Measurements from ENCODE around the gene SNX12.

The SNX12 gene

GRCh38 chrX:71098302-71098701, 30.2 kb upstream of the SNX12 start (continued):
- TF ChIP-seq, protein P1, sequence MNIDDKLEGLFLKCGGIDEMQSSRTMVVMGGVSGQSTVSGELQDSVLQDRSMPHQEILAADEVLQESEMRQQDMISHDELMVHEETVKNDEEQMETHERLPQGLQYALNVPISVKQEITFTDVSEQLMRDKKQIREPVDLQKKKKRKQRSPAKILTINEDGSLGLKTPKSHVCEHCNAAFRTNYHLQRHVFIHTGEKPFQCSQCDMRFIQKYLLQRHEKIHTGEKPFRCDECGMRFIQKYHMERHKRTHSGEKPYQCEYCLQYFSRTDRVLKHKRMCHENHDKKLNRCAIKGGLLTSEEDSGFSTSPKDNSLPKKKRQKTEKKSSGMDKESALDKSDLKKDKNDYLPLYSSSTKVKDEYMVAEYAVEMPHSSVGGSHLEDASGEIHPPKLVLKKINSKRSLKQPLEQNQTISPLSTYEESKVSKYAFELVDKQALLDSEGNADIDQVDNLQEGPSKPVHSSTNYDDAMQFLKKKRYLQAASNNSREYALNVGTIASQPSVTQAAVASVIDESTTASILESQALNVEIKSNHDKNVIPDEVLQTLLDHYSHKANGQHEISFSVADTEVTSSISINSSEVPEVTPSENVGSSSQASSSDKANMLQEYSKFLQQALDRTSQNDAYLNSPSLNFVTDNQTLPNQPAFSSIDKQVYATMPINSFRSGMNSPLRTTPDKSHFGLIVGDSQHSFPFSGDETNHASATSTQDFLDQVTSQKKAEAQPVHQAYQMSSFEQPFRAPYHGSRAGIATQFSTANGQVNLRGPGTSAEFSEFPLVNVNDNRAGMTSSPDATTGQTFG (tag by site-specific recombination; IDR thresholded peaks at IDR 0.05; ENCODE audit: borderline replicate concordance) = no peak
- TF ChIP-seq ZNF521 (tag by site-specific recombination; IDR thresholded peaks at IDR 0.05) (no peak), ZNF792 (tag by site-specific recombination; IDR thresholded peaks at IDR 0.05) (no peak), SP2 (tag by site-specific recombination; IDR thresholded peaks at IDR 0.05) (peak; percentile 49), TRIM28 (IDR thresholded peaks at IDR 0.05; ENCODE audit: borderline replicate concordance, low read length) (peak; percentile 30; the same call in 1 of the 2 replicates), ZFP69B (tag by site-specific recombination; IDR thresholded peaks at IDR 0.05) (no peak)
- TF ChIP-seq, protein P2, sequence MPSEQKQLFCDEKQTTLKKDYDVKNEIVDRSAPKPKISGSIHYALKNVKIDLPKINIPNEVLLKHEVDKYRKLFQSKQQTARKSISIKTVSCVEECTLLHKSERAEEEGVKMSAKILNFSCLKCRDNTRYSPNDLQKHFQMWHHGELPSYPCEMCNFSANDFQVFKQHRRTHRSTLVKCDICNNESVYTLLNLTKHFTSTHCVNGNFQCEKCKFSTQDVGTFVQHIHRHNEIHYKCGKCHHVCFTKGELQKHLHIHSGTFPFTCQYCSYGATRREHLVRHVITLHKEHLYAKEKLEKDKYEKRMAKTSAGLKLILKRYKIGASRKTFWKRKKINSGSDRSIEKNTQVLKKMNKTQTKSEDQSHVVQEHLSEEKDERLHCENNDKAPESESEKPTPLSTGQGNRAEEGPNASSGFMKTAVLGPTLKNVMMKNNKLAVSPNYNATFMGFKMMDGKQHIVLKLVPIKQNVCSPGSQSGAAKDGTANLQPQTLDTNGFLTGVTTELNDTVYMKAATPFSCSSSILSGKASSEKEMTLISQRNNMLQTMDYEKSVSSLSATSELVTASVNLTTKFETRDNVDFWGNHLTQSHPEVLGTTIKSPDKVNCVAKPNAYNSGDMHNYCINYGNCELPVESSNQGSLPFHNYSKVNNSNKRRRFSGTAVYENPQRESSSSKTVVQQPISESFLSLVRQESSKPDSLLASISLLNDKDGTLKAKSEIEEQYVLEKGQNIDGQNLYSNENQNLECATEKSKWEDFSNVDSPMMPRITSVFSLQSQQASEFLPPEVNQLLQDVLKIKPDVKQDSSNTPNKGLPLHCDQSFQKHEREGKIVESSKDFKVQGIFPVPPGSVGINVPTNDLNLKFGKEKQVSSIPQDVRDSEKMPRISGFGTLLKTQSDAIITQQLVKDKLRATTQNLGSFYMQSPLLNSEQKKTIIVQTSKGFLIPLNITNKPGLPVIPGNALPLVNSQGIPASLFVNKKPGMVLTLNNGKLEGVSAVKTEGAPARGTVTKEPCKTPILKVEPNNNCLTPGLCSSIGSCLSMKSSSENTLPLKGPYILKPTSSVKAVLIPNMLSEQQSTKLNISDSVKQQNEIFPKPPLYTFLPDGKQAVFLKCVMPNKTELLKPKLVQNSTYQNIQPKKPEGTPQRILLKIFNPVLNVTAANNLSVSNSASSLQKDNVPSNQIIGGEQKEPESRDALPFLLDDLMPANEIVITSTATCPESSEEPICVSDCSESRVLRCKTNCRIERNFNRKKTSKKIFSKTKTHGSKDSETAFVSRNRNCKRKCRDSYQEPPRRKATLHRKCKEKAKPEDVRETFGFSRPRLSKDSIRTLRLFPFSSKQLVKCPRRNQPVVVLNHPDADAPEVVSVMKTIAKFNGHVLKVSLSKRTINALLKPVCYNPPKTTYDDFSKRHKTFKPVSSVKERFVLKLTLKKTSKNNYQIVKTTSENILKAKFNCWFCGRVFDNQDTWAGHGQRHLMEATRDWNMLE (tag by site-specific recombination; conservative IDR thresholded peaks at IDR 0.05; ENCODE audit: low read depth) = no peak
- TF ChIP-seq, protein P3, sequence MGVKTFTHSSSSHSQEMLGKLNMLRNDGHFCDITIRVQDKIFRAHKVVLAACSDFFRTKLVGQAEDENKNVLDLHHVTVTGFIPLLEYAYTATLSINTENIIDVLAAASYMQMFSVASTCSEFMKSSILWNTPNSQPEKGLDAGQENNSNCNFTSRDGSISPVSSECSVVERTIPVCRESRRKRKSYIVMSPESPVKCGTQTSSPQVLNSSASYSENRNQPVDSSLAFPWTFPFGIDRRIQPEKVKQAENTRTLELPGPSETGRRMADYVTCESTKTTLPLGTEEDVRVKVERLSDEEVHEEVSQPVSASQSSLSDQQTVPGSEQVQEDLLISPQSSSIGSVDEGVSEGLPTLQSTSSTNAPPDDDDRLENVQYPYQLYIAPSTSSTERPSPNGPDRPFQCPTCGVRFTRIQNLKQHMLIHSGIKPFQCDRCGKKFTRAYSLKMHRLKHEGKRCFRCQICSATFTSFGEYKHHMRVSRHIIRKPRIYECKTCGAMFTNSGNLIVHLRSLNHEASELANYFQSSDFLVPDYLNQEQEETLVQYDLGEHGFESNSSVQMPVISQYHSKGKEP (tag by site-specific recombination; IDR thresholded peaks at IDR 0.05) = no peak

- peak overlapping the region; percentile 44 for H3K4me3 ChIP-seq (ENCODE audit: low read depth, low read length)
- H3K27ac ChIP-seq (ENCODE audit: extremely low read depth, low read depth, low read length) = peak overlapping the region; percentile 34; the same call in 1 of the 2 replicates
- ChIA-PET POLR2A (interaction anchor here (0.9 to 1.2 kb wide), 2 partner anchors 11 to 21 kb away, joined by 3 to 9 read pairs; partner anchors contain the start of gene MED12), CTCF (no interaction called here)
- no peaks in the 10 kb centered on the region for H3K9me3 ChIP-seq (ENCODE audit: control insufficient read depth, insufficient read depth, low read depth, low read length)
- peaks cover 0 to 12% of the 10 kb centered on the region in 2 experiments; a peak in 1 of 3 replicates for H3K36me3 ChIP-seq (ENCODE audit: control insufficient read depth in 2 of 2, insufficient read depth in 1 of 2, low read length in 2 of 2)
- peak; percentile 76 for TF ChIP-seq ZNF335 (tag by site-specific recombination; conservative IDR thresholded peaks at IDR 0.05)
- no peak for TF ChIP-seq ZFP3 (tag by site-specific recombination; IDR thresholded peaks at IDR 0.05; ENCODE audit: low read depth)
- TF ChIP-seq ZBTB20 (tag by site-specific recombination; IDR thresholded peaks at IDR 0.05) = 0 out of 2 replicates have a peak, but pooled peaks have one; percentile 43
- H3K4me1 ChIP-seq (ENCODE audit: control insufficient read depth, insufficient read depth, low read length) = peaks cover 3% of the 10 kb centered on the region; the same call in 1 of the 2 replicates
Measured at GRCh38 chrX:71096760-71097032, 28.6 kb upstream of the SNX12 start.

GRCh38 chrX:71095981-71096759, 28.0 kb upstream of the SNX12 start:
- POLR2A ChIA-PET = interaction anchor here (0.5 to 1.2 kb wide), 4 partner anchors 11 to 272 kb away, joined by 3 to 9 read pairs (median 3); partner anchors contain the start of gene MED12
- peak overlapping the region; percentile 34; the same call in 1 of the 2 replicates for H3K27ac ChIP-seq (ENCODE audit: extremely low read depth, low read depth, low read length)
- peaks cover 0 to 7% of the 10 kb centered on the region in 2 experiments; a peak in 1 of 3 replicates for H3K36me3 ChIP-seq (ENCODE audit: control insufficient read depth in 2 of 2, insufficient read depth in 1 of 2, low read length in 2 of 2)
- no peaks in the 10 kb centered on the region for H3K9me3 ChIP-seq (ENCODE audit: control insufficient read depth, insufficient read depth, low read depth, low read length)
- peak overlapping the region; percentile 44 for H3K4me3 ChIP-seq (ENCODE audit: low read depth, low read length)
- CTCF ChIA-PET = interaction anchor here (0.6 to 0.7 kb wide), 2 partner anchors 22 to 821 kb away, joined by 3 read pairs; partner anchors contain the start of gene MED12
- H3K4me1 ChIP-seq (ENCODE audit: control insufficient read depth, insufficient read depth, low read length) = peaks cover 3% of the 10 kb centered on the region; the same call in 1 of the 2 replicates
- peak; percentile 99 for TF ChIP-seq ZBTB48 (tag by site-specific recombination; IDR thresholded peaks at IDR 0.05)
- TF ChIP-seq RBAK (tag by site-specific recombination; IDR thresholded peaks at IDR 0.05) = no peak
- peak; percentile 73 for TF ChIP-seq ZBTB20 (tag by site-specific recombination; IDR thresholded peaks at IDR 0.05)
- TF ChIP-seq SCRT1 (tag by site-specific recombination; IDR thresholded peaks at IDR 0.05; ENCODE audit: borderline replicate concordance) = peak; percentile 89
- peak; percentile 59; the same call in 1 of the 2 replicates for TF ChIP-seq KLF9 (tag by site-specific recombination; IDR thresholded peaks at IDR 0.05; ENCODE audit: low read depth)
- TF ChIP-seq ZBTB49 (tag by site-specific recombination; IDR thresholded peaks at IDR 0.05; ENCODE audit: low read depth) = no peak
- TF ChIP-seq, protein P4, sequence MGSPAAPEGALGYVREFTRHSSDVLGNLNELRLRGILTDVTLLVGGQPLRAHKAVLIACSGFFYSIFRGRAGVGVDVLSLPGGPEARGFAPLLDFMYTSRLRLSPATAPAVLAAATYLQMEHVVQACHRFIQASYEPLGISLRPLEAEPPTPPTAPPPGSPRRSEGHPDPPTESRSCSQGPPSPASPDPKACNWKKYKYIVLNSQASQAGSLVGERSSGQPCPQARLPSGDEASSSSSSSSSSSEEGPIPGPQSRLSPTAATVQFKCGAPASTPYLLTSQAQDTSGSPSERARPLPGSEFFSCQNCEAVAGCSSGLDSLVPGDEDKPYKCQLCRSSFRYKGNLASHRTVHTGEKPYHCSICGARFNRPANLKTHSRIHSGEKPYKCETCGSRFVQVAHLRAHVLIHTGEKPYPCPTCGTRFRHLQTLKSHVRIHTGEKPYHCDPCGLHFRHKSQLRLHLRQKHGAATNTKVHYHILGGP (tag by site-specific recombination; IDR thresholded peaks at IDR 0.05) = no peak

All from HEK293 (cell line).